K562 (cell line): ENCODE data around the gene B3GNT4. TPM values are rescaled to one million over a fixed set of nuclear protein-coding genes. Genes with fewer than 3 reads are reported as not detected.

ENCODE experiments used
- DIDO1 ChIP-seq: fragments of 450-650 bp; IDR thresholded peaks from 2 replicates; pipeline ENCODE4 v1.6.1; 2016; ENCODE audit warnings: low read depth, missing biosample characterization, missing genetic modification characterization
- EP300 ChIP-seq: IDR thresholded peaks from 2 replicates; pipeline ENCODE4 v1.6.1; 2012; ENCODE audit warnings: low read length, improper control_type of control experiment
- ESRRA ChIP-seq: fragments of 450-650 bp; IDR thresholded peaks from 2 replicates; pipeline ENCODE4 v1.6.1; 2014; ENCODE audit warnings: low read depth, mild to moderate bottlenecking, moderate library complexity, borderline replicate concordance
- ETS2 ChIP-seq: IDR thresholded peaks from 2 replicates; pipeline ENCODE4 v1.6.1; 2016; ENCODE audit warnings: borderline replicate concordance, missing genetic modification characterization, mild to moderate bottlenecking, moderate library complexity, missing compliant biosample characterization; ENCODE audit not compliant: poor library complexity, severe bottlenecking
- GABPA ChIP-seq: fragments of 200-800 bp; sonication (Bioruptor generic); conservative IDR thresholded peaks from 2 replicates; pipeline ENCODE4 v1.6.1; 2016; ENCODE audit warnings: low read depth, missing genetic modification characterization, missing compliant biosample characterization
- HSF4 ChIP-seq: fragments of 250-450 bp; sonication (Bioruptor Pico); IDR thresholded peaks from 2 replicates; pipeline ENCODE4 v2.1.2; 2022; ENCODE audit warnings: mild to moderate bottlenecking, moderate library complexity, borderline replicate concordance
- NFE2 ChIP-seq: IDR thresholded peaks from 2 replicates; pipeline ENCODE4 v1.6.1; 2014; ENCODE audit warnings: antibody characterized with exemption, low read depth
- NKRF ChIP-seq: fragments of 450-650 bp; IDR thresholded peaks from 2 replicates; pipeline ENCODE4 v1.6.1; 2016; ENCODE audit warnings: borderline replicate concordance
- PKNOX1 ChIP-seq: fragments of 450-650 bp; IDR thresholded peaks from 2 replicates; pipeline ENCODE4 v1.6.1; 2016
- RB1 ChIP-seq: fragments of 450-650 bp; IDR thresholded peaks from 2 replicates; pipeline ENCODE4 v1.6.1; 2017; ENCODE audit warnings: low read depth, mild to moderate bottlenecking
- SP1 ChIP-seq: sonication (generic); formaldehyde crosslinking; IDR thresholded peaks from 2 replicates; pipeline ENCODE4 v1.8.1; 2022; ENCODE audit warnings: mild to moderate bottlenecking, missing genetic modification reagents
- SUPT5H ChIP-seq: fragments of 450-650 bp; IDR thresholded peaks from 2 replicates; pipeline ENCODE4 v1.6.1; 2016
- TAF7 ChIP-seq: fragments of 450-650 bp; IDR thresholded peaks from 2 replicates; pipeline ENCODE4 v1.6.1; 2016; ENCODE audit warnings: missing genetic modification characterization, missing compliant biosample characterization
- TAL1 ChIP-seq: fragments of 450-650 bp; IDR thresholded peaks from 2 replicates; pipeline ENCODE4 v1.6.1; 2016; ENCODE audit warnings: mild to moderate bottlenecking
- TFAM ChIP-seq: fragments of 250-450 bp; sonication (Bioruptor Pico); conservative IDR thresholded peaks from 2 replicates; pipeline ENCODE4 v1.5.0; 2021; ENCODE audit warnings: mild to moderate bottlenecking, moderate library complexity
- TOE1 ChIP-seq, 2 experiments: fragments of 450-650 bp in 1 of 2; sonication (generic) in 1 of 2; formaldehyde crosslinking in 1 of 2; IDR thresholded peaks; 2 replicates each; pipeline versions ENCODE4 v1.7.1 to v1.8.0; 2016 to 2022; ENCODE audit warnings: borderline replicate concordance in 2 of 2, mild to moderate bottlenecking in 2 of 2, antibody characterized with exemption in 1 of 2, inconsistent platforms in 1 of 2, low read depth in 1 of 2, missing genetic modification reagents in 1 of 2, moderate library complexity in 1 of 2
- ZBTB5 ChIP-seq: fragments of 450-650 bp; IDR thresholded peaks from 2 replicates; pipeline ENCODE4 v1.6.1; 2017; ENCODE audit warnings: antibody characterized with exemption
- ZNF253 ChIP-seq: fragments of 250-450 bp; sonication (Bioruptor Pico); conservative IDR thresholded peaks from 2 replicates; pipeline ENCODE4 v1.6.1; 2021; ENCODE audit warnings: mild to moderate bottlenecking
- ZNF444 ChIP-seq: fragments of 250-450 bp; sonication (Bioruptor Pico); IDR thresholded peaks from 2 replicates; pipeline ENCODE4 v1.4.0; 2020; ENCODE audit warnings: mild to moderate bottlenecking, moderate library complexity
- ZNF511 ChIP-seq: sonication (generic); formaldehyde crosslinking; IDR thresholded peaks from 2 replicates; pipeline ENCODE4 v1.8.0; 2022; ENCODE audit warnings: mild to moderate bottlenecking, missing genetic modification reagents
- polyA plus RNA-seq, 8 experiments: library from polyadenylated mRNA; depleted of rRNA in 4 of 8; stranded (reverse) in 5 of 8; unstranded in 3 of 8; fragments of >200 nt; fragmentation: Nextera tagmentation in 2 of 8; fragmentation: Illumina TruSeq in 1 of 8; extraction: Ambion mirVana in 2 of 8; extraction: Trizol in 1 of 8; gene quantifications; 2 replicates each; pipeline versions ENCODE4 v1.2.1 to v1.2.3, GENCODE V29; 2011 to 2014; ENCODE audit warnings: inconsistent platforms in 1 of 8, missing spikeins in 1 of 8
- total RNA-seq, 7 experiments: library from RNA; depleted of rRNA in 6 of 7; stranded (reverse); fragments of >200 nt in 6 of 7; fragmentation: Illumina TruSeq in 2 of 7; extraction: Trizol in 2 of 7; gene quantifications; 2 replicates each; pipeline versions ENCODE4 v1.2.1 to v1.2.3, GENCODE V29; 2011 to 2021; ENCODE audit warnings: low replicate concordance in 1 of 7

Gene B3GNT4
- total and polyA plus RNA-seq, 9 of the 15 experiments (the other 6 are each of a cell fraction or from before 2014, with no cell fraction given) = 0.17 to 3.2 (median 1.3) TPM

GRCh38 chr12:122225683-122226365 is 22.3 kb downstream of the B3GNT4 start, which contains the start of gene DIABLO (continued):
- TF ChIP-seq RB1 = peak; percentile 75
- peak; percentile 91 for TF ChIP-seq TAF7 (tag)
- TF ChIP-seq NFE2 = peak; percentile 30; the same call in 1 of the 2 replicates
- no peak for TF ChIP-seq TAL1
- TF ChIP-seq GABPA = peak; percentile 98
- TF ChIP-seq DIDO1 (tag) = peak; percentile 71; the same call in 1 of the 2 replicates
- peak; percentile 96 for TF ChIP-seq SP1 (CRISPR knock-in tag)
- TF ChIP-seq SUPT5H = peak; percentile 98
- peak; percentile 40; the same call in 1 of the 2 replicates for TF ChIP-seq EP300
- TF ChIP-seq ZNF511 = peak; percentile 92
- TF ChIP-seq ZBTB5 = no peak
- no peak for TF ChIP-seq HSF4 (CRISPR knock-in tag)
- TF ChIP-seq NKRF = peak; percentile 88; the same call in 1 of the 2 replicates
- TF ChIP-seq ZNF253 (CRISPR knock-in tag) = no peak
- no peak for TF ChIP-seq ZNF444 (CRISPR knock-in tag)
- peak; percentile 46; the same call in 1 of the 2 replicates for TF ChIP-seq ESRRA
- TF ChIP-seq TFAM (CRISPR knock-in tag) = no peak
- peak; percentile 37; the same call in 1 of the 2 replicates for TF ChIP-seq TOE1 (IDR thresholded peaks at IDR 0.05; ENCODE audit: borderline replicate concordance)
- TF ChIP-seq TOE1 (CRISPR knock-in tag; IDR thresholded peaks at IDR 0.05; ENCODE audit: borderline replicate concordance, low read depth) = no peak
- TF ChIP-seq ETS2 (tag) = no peak
- peak; percentile 88 for TF ChIP-seq PKNOX1
